Lower leg skin (tissue), 3 donors: Measurements from ENCODE around the gene ZFHX3.

Experiments
- POLR2A ChIP-seq, 2 donors: fragments of 450-650 bp; IDR thresholded peaks; one replicate each; pipeline ENCODE4 v1.6.1; 2016 to 2017; ENCODE audit warnings: antibody characterized with exemption in 2 of 2, mild to moderate bottlenecking in 1 of 2, moderate library complexity in 1 of 2
- TF ChIP-seq, protein P1 (sequence below), 3 donors: fragments of 450-650 bp; IDR thresholded peaks; one replicate each; pipeline ENCODE4 v1.5.1; 2016; ENCODE audit warnings: antibody characterized with exemption in 3 of 3, mild to moderate bottlenecking in 3 of 3, moderate library complexity in 2 of 3

GRCh38 chr16:73086108-73086507, 38.2 kb upstream of the ZFHX3 start:
- TF ChIP-seq, protein P1, sequence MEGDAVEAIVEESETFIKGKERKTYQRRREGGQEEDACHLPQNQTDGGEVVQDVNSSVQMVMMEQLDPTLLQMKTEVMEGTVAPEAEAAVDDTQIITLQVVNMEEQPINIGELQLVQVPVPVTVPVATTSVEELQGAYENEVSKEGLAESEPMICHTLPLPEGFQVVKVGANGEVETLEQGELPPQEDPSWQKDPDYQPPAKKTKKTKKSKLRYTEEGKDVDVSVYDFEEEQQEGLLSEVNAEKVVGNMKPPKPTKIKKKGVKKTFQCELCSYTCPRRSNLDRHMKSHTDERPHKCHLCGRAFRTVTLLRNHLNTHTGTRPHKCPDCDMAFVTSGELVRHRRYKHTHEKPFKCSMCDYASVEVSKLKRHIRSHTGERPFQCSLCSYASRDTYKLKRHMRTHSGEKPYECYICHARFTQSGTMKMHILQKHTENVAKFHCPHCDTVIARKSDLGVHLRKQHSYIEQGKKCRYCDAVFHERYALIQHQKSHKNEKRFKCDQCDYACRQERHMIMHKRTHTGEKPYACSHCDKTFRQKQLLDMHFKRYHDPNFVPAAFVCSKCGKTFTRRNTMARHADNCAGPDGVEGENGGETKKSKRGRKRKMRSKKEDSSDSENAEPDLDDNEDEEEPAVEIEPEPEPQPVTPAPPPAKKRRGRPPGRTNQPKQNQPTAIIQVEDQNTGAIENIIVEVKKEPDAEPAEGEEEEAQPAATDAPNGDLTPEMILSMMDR (IDR thresholded peaks at IDR 0.05): no peak
- no peak for TF ChIP-seq POLR2A (IDR thresholded peaks at IDR 0.05)
